H1 (cell line): ENCODE measurements around the gene FAM234A. TPM values are rescaled to one million over a fixed set of nuclear protein-coding genes. Genes with fewer than 3 reads are reported as not detected.

ENCODE experiments used
- EZH2 ChIP-seq: fragments of 200-600 bp; sonication (generic); IDR thresholded peaks from 2 replicates; pipeline ENCODE4 v1.7.1; 2012; ENCODE audit warnings: low read depth, mild to moderate bottlenecking, moderate library complexity, low read length, inconsistent platforms; ENCODE audit not compliant: severe bottlenecking
- RFX5 ChIP-seq: IDR thresholded peaks from 2 replicates; pipeline ENCODE4 v1.6.1; 2011; ENCODE audit warnings: low read depth, low read length, improper control_type of control experiment, borderline replicate concordance
- RNF2 ChIP-seq: fragments of 200-900, 300-1000 bp; sonication (generic); IDR thresholded peaks from 2 replicates; pipeline ENCODE4 v1.7.1; 2016; ENCODE audit warnings: borderline replicate concordance, low read depth, mild to moderate bottlenecking, antibody characterized with exemption, low read length; ENCODE audit not compliant: poor library complexity, severe bottlenecking; ENCODE audit errors: missing control alignments
- polyA plus RNA-seq, 7 experiments: library from polyadenylated mRNA; depleted of rRNA in 3 of 7; stranded (reverse) in 5 of 7; unstranded in 2 of 7; fragments of >200 nt in 5 of 7; fragments of 200-250 nt in 2 of 7; gene quantifications; 1 replicate in 5 of 7; 2 replicates in 1 of 7; 4 replicates in 1 of 7; pipeline versions ENCODE4 v1.2.1 to v1.2.3, GENCODE V29; 2011 to 2013; ENCODE audit warnings: missing spikeins in 2 of 7, mixed read lengths in 2 of 7
- total RNA-seq: library from RNA; stranded (reverse); fragmentation: NEBNext Ultra II Directional; extraction: Animal tissue kit (Norgen Biotek cat#: 25700); gene quantifications from 2 replicates; pipeline ENCODE4 v1.2.1, GENCODE V29; 2021

Gene FAM234A
- total and polyA plus RNA-seq, 2 of the 8 experiments (the other 6 are each of a cell fraction or from before 2014, with no cell fraction given): 80.6 to 104 TPM

- TF ChIP-seq EZH2 (no peak), RFX5 (no peak), RNF2 (no peak)
Observed at GRCh38 chr16:212999-213398, 21.6 kb upstream of the FAM234A start (continued).
